GM23338 (cell line): ENCODE measurements around the gene MPDU1. TPM values are rescaled to one million over a fixed set of nuclear protein-coding genes. Genes with fewer than 3 reads are reported as not detected.

Experiments
- ATAC-seq: fragments of 200-7000 bp; cut with Tn5 transposase; 3 replicates; pipeline ENCODE4 v1.9.1; 2020
- DNase-seq: peaks from one replicate; pipeline ENCODE4 v3.0.0-alpha.2; 2015; ENCODE audit warnings: low spot score
- H2AFZ ChIP-seq: fragments of 200-600 bp; sonication (generic); 2 replicates; pipeline ENCODE4 v1.8.0; 2016; ENCODE audit warnings: antibody characterized with exemption, mild to moderate bottlenecking, moderate library complexity
- H3F3A ChIP-seq: fragments of 200-600 bp; sonication (generic); replicated peaks from 2 replicates; pipeline ENCODE4 v1.8.0; 2017; ENCODE audit warnings: antibody characterized with exemption, mixed run types, low read depth
- H3K27ac ChIP-seq: fragments of 200-600 bp; sonication (generic); 2 replicates; pipeline ENCODE4 v1.6.1; 2016; ENCODE audit warnings: low read depth
- H3K27me3 ChIP-seq: fragments of 200-600 bp; sonication (generic); 2 replicates; pipeline ENCODE4 v1.8.0; 2016; ENCODE audit warnings: mild to moderate bottlenecking, mixed run types, moderate library complexity; ENCODE audit not compliant: insufficient read depth
- H3K36me3 ChIP-seq: fragments of 200-600 bp; sonication (generic); 2 replicates; pipeline ENCODE4 v1.8.0; 2016; ENCODE audit warnings: mild to moderate bottlenecking; ENCODE audit not compliant: insufficient read depth
- H3K4me1 ChIP-seq: fragments of 200-600 bp; sonication (generic); 2 replicates; pipeline ENCODE4 v1.8.0; 2016; ENCODE audit warnings: mild to moderate bottlenecking, moderate library complexity; ENCODE audit not compliant: insufficient read depth
- H3K4me2 ChIP-seq: fragments of 200-600 bp; sonication (generic); 2 replicates; pipeline ENCODE4 v1.7.1; 2017; ENCODE audit warnings: mixed run types
- H3K4me3 ChIP-seq: fragments of 200-600 bp; sonication (generic); 2 replicates; pipeline ENCODE4 v1.6.1; 2016; ENCODE audit warnings: mixed run types
- H3K79me2 ChIP-seq: fragments of 200-600 bp; sonication (generic); replicated peaks from 2 replicates; pipeline ENCODE4 v1.8.0; 2017; ENCODE audit warnings: mild to moderate bottlenecking; ENCODE audit not compliant: insufficient read depth
- H3K9me2 ChIP-seq: fragments of 200-600 bp; sonication (generic); 2 replicates; pipeline ENCODE4 v1.8.0; 2017; ENCODE audit not compliant: insufficient read depth
- H4K20me1 ChIP-seq: fragments of 200-600 bp; sonication (generic); replicated peaks from 2 replicates; pipeline ENCODE4 v1.8.0; 2017; ENCODE audit warnings: mild to moderate bottlenecking; ENCODE audit not compliant: insufficient read depth
- H3K27ac Mint-ChIP-seq: 2 replicates; pipeline ENCODE4 v1.8.0; 2020; ENCODE audit warnings: inconsistent platforms, mild to moderate bottlenecking, moderate library complexity, mixed read lengths
- H3K27me3 Mint-ChIP-seq: 3 replicates; pipeline ENCODE4 v1.8.0; 2022; ENCODE audit warnings: low read depth, mild to moderate bottlenecking, moderate library complexity, mixed read lengths, inconsistent platforms; ENCODE audit not compliant: insufficient read depth, poor library complexity
- H3K36me3 Mint-ChIP-seq: 3 replicates; pipeline ENCODE4 v1.8.0; 2021; ENCODE audit warnings: low read depth, mild to moderate bottlenecking, inconsistent platforms, moderate library complexity, mixed read lengths
- H3K4me1 Mint-ChIP-seq: 3 replicates; pipeline ENCODE4 v1.8.0; 2020; ENCODE audit warnings: mild to moderate bottlenecking, inconsistent platforms, mixed read lengths
- H3K4me3 Mint-ChIP-seq: 3 replicates; pipeline ENCODE4 v1.8.0; 2021; ENCODE audit warnings: moderate library complexity, mild to moderate bottlenecking, inconsistent platforms, mixed read lengths
- H3K9me3 Mint-ChIP-seq: 3 replicates; pipeline ENCODE4 v1.8.0; 2020; ENCODE audit warnings: moderate library complexity, mild to moderate bottlenecking, inconsistent platforms, mixed read lengths
- POLR2AphosphoS5 ChIP-seq: IDR thresholded peaks from 2 replicates; pipeline ENCODE4 v1.6.1; 2016; ENCODE audit warnings: antibody characterized with exemption, low read depth
- STAT1 ChIP-seq: IDR thresholded peaks from one replicate; pipeline ENCODE4 v1.6.1; 2016; ENCODE audit warnings: antibody characterized with exemption; ENCODE audit not compliant: unreplicated experiment
- ZNF114 ChIP-seq: fragments of 250-450 bp; sonication (Bioruptor Pico); IDR thresholded peaks from 2 replicates; pipeline ENCODE4 v1.5.0; 2020; ENCODE audit warnings: mild to moderate bottlenecking, moderate library complexity
- ZNF331 ChIP-seq: fragments of 250-450 bp; sonication (Bioruptor Pico); IDR thresholded peaks from 2 replicates; pipeline ENCODE4 v1.5.0; 2020; ENCODE audit warnings: low read depth, mild to moderate bottlenecking, moderate library complexity
- ZNF462 ChIP-seq: fragments of 250-450 bp; sonication (Bioruptor Pico); IDR thresholded peaks from 2 replicates; pipeline ENCODE4 v1.5.0; 2020; ENCODE audit warnings: mild to moderate bottlenecking, moderate library complexity
- polyA plus RNA-seq: library from polyadenylated mRNA; unstranded; fragments of >200 nt; fragmentation: Nextera tagmentation; extraction: Ambion mirVana; gene quantifications from 2 replicates; pipeline ENCODE4 v1.2.1, GENCODE V29; 2016
- total RNA-seq: library from RNA; depleted of rRNA; stranded (reverse); fragments of >200 nt; shearing (Covaris generic); gene quantifications from 2 replicates; pipeline ENCODE4 v1.2.3, GENCODE V29; 2014
- TF ChIP-seq, protein P1 (sequence below): IDR thresholded peaks from one replicate; pipeline ENCODE4 v1.6.1; 2018; ENCODE audit warnings: antibody characterized with exemption; ENCODE audit not compliant: unreplicated experiment

MPDU1 gene
- total and polyA plus RNA-seq, 2 experiments from 2014 or later = 65.1 to 216 TPM

DNA sequence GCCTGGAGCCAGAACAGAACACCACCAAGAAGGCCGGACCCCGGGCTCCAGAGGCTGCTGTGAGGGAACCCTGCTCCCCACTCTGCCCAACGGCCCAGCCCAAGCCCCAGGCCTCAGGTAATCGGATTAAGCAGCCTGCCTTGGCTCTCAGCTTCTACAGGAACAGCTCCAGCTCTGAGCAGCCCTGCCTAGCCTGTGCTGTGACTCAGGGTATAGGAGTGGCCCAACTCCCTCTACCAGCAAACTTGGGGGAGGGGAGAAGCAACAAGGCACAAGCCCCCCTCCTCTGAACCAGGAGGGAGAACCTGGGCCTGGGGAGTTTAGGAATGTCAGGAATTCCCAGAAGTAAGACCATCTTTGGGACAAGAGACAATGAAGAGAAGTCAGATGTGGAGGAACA, 7.1 kb downstream of the MPDU1 start (continued):
- TF ChIP-seq ZNF462 (CRISPR knock-in tag) = no peak

DNA sequence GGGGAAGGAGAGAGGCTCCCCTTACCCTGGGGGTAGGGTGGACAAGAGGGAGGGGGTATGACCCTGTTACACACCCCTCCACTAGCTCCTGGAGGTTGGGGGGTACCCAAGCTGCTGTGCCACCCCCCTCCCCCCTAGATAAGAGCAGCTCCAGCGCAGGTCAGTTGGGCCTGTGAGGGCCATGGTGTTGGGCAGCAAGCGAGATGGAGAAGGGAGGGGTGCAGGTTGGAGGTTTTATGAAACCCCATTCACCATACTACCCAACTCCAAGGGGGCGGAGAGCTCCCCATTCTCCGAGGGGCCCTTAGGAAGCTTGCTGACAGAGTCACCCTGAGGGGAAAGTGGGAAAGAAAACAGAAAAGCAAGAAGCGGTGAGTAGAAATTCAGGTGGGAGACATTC, 7.9 kb downstream of the MPDU1 start:
- Histone ChIP-seq H3K36me3 (peaks cover 32% of the 10 kb centered on the region), H3K4me2 (peak overlapping the region; percentile 71; the same call in 1 of the 2 replicates), H2AFZ (no peak overlapping the region), H4K20me1 (no peaks in the 10 kb centered on the region; the same call in 1 of the 2 replicates), H3K9me2 (no peaks in the 10 kb centered on the region), H3K79me2 (no peaks in the 10 kb centered on the region), H3K27me3 (no peaks in the 10 kb centered on the region), H3K27ac (peak overlapping the region; percentile 97), H3F3A (peaks cover 33% of the 10 kb centered on the region), H3K4me3 (no peak overlapping the region), H3K4me1 (peaks cover 14% of the 10 kb centered on the region)
- H3K27me3 Mint-ChIP-seq = peaks cover 16% of the 10 kb centered on the region
- peak overlapping the region; percentile 96 for H3K27ac Mint-ChIP-seq
- H3K36me3 Mint-ChIP-seq = peaks cover 69% of the 10 kb centered on the region
- DNase-seq (no peak), ATAC-seq (no peak)
- H3K9me3 Mint-ChIP-seq = no peaks in the 10 kb centered on the region
- peak overlapping the region; percentile 51; the same call in 1 of the 3 replicates for H3K4me3 Mint-ChIP-seq
- peaks cover 35% of the 10 kb centered on the region for H3K4me1 Mint-ChIP-seq
- TF ChIP-seq ZNF331 (CRISPR knock-in tag) (no peak), ZNF462 (CRISPR knock-in tag) (no peak), ZNF114 (no peak), STAT1 (no peak), POLR2AphosphoS5 (no peak)
- TF ChIP-seq, protein P1, sequence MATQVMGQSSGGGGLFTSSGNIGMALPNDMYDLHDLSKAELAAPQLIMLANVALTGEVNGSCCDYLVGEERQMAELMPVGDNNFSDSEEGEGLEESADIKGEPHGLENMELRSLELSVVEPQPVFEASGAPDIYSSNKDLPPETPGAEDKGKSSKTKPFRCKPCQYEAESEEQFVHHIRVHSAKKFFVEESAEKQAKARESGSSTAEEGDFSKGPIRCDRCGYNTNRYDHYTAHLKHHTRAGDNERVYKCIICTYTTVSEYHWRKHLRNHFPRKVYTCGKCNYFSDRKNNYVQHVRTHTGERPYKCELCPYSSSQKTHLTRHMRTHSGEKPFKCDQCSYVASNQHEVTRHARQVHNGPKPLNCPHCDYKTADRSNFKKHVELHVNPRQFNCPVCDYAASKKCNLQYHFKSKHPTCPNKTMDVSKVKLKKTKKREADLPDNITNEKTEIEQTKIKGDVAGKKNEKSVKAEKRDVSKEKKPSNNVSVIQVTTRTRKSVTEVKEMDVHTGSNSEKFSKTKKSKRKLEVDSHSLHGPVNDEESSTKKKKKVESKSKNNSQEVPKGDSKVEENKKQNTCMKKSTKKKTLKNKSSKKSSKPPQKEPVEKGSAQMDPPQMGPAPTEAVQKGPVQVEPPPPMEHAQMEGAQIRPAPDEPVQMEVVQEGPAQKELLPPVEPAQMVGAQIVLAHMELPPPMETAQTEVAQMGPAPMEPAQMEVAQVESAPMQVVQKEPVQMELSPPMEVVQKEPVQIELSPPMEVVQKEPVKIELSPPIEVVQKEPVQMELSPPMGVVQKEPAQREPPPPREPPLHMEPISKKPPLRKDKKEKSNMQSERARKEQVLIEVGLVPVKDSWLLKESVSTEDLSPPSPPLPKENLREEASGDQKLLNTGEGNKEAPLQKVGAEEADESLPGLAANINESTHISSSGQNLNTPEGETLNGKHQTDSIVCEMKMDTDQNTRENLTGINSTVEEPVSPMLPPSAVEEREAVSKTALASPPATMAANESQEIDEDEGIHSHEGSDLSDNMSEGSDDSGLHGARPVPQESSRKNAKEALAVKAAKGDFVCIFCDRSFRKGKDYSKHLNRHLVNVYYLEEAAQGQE = no peak
